Subcutaneous adipose tissue (tissue), 4 donors: ENCODE results near the gene BACH2. TPM values are rescaled to one million over a fixed set of nuclear protein-coding genes. Genes with fewer than 3 reads are reported as not detected.

Experiments
- CTCF ChIP-seq: fragments of 450-650 bp; IDR thresholded peaks from one replicate; pipeline ENCODE4 v1.5.1; 2016; ENCODE audit warnings: low read depth, mild to moderate bottlenecking, control low read depth, antibody characterized with exemption, moderate library complexity
- total RNA-seq, 4 donors: library from RNA; depleted of rRNA; stranded (reverse); fragments of >200 nt; gene quantifications; one replicate each; pipeline ENCODE4 v1.1.0, GENCODE V29; 2016

The BACH2 gene
- total RNA-seq, 4 donors from 2014 or later: 1.7 to 15.4 (median 3.9) TPM

- TF ChIP-seq CTCF: no peak
Observed at GRCh38 chr6:90107771-90108282, 188.8 kb downstream of the BACH2 start.

GRCh38 chr6:90107371-90107770, 189.3 kb downstream of the BACH2 start:
- TF ChIP-seq CTCF: no peak

GRCh38 chr6:90106449-90106848, 190.2 kb downstream of the BACH2 start:
- no peak for TF ChIP-seq CTCF

GRCh38 chr6:90105506-90106170, 191.0 kb downstream of the BACH2 start:
- TF ChIP-seq CTCF: no peak

GRCh38 chr6:90103056-90103800, 193.4 kb downstream of the BACH2 start:
- TF ChIP-seq CTCF: no peak

GRCh38 chr6:90101403-90101802, 195.2 kb downstream of the BACH2 start:
- TF ChIP-seq CTCF: no peak

- TF ChIP-seq CTCF: no peak
Observed at GRCh38 chr6:90100059-90100665, 196.5 kb downstream of the BACH2 start.
